Measurements from ENCODE around the gene RFX5.
"Not testable (repeated sequence)": the region's sequence is repeated elsewhere in the genome, so short reads cannot be mapped to it uniquely, and the experiment has no call there.

DNA sequence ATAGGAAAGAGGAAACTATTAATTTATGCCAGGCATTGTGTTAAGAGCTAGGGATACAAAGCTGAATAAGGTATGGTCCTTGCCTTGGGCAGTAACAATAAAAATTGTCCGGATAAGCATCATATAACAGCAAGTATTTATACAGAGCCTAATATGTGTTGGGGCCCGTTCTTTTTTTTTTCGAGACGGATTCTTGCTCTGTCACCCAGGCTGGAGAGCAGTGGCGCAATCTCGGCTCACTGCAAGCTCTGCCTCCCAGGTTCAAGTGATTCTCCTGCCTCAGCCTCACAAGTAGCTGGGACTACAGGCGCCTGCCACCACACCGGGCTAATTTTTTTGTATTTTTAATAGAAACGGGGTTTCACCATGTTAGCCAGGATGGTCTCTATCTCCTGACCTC is 3.3 kb upstream of the RFX5 start:
- TF ChIP-seq POLR2AphosphoS5, CTCF (IDR thresholded peaks at IDR 0.05): not testable (repeated sequence)

Data from upper lobe of left lung (tissue), 4 donors.